Left colon (tissue), 2 donors: ENCODE data around the gene ARRB1. TPM values are rescaled to one million over a fixed set of nuclear protein-coding genes. Genes with fewer than 3 reads are reported as not detected.

Experiments
- ATAC-seq: fragments of 200-7000 bp; cut with Tn5 transposase; one replicate; pipeline ENCODE4 v1.9.1; 2020; ENCODE audit warnings: mild to moderate bottlenecking, moderate library complexity
- DNase-seq, 2 donors: peaks; one replicate each; pipeline ENCODE4 v3.0.0-alpha.2; 2020
- intact Hi-C, 2 donors: fragments of 100-400 bp; cut with DNase I in 1 of 2; cut with micrococcal nuclease in 1 of 2; formaldehyde crosslinking; loops; one replicate each; pipeline versions ENCODE4 v1.11.2 to v1.14.0; 2022; cut with DNase I, micrococcal nuclease
- microRNA-seq, 2 donors: library from miRNA; unstranded; fragments of <30 nt; microRNA quantifications; one replicate each; pipeline versions ENCODE4 v1.1.0 to v1.2.0, GENCODE V29; 2020
- total RNA-seq, 2 donors: library from RNA; stranded (reverse); fragmentation: NEBNext Ultra II Directional; extraction: Animal tissue kit (Norgen Biotek cat#: 25700); gene quantifications; one replicate each; pipeline ENCODE4 v1.2.1, GENCODE V29; 2021
- donor health status: DM: no; HTN: no; CAD: no.
- donor health status: DM: yes; HTN: yes; CAD: no.

The ARRB1 gene
- total RNA-seq, 2 donors from 2014 or later: 80.5 to 95.4 TPM

DNA sequence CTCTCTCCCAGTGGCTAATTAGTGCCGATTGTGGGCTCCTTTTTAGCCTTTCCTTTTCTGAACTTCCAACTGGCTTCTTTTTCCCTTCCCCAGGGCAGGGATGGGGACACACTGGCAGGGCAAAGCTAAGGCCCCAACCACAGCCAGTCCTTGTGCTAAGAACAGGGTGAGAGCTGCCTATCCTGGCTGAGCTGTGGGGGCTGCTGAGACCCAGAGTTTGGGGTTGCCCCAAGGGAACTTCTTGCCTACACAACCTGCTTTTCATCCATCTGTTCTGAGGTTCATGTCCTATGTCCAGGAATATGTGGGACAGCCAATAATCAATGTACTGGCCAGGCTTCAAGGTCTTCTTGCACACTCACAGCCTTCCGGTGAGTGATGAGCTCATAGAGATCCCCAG lies 120.8 kb downstream of the ARRB1 start:
- ATAC-seq (no peak), DNase-seq (no peak)
- intact Hi-C loops: loop anchor here in 1 of 2 donors (10.0 kb wide), 1 partner anchor 216 kb away; no protein-coding TSS in a partner anchor

DNA sequence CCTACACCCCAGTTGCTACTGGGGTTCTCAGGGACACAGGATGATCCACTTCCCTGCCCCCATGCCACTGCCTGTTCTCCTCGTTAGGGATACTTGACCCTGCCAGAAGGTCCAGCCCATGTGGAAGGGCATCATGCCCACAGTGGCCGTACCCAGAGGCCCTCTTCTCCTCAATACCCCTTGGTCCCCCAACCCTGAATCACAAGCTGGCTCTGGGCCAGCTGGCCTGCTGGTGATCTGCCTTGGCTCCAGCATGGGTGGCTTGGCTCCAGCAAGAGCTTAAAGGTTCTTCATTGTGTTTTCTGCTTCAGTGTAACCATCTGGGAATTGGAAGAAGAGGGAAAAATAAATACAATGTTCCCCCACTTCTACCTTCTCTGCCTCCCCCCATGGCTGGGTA lies 122.0 kb downstream of the ARRB1 start:
- intact Hi-C loops: no loop called here

GRCh38 chr11:75225794-75226193 lies 125.7 kb downstream of the ARRB1 start:
- intact Hi-C loops: no loop called here
- DNase-seq (no peak), ATAC-seq (no peak)

More for the DNA sequence above, 122.0 kb downstream of the ARRB1 start:
- ATAC-seq: no peak
- no peak for DNase-seq

DNA sequence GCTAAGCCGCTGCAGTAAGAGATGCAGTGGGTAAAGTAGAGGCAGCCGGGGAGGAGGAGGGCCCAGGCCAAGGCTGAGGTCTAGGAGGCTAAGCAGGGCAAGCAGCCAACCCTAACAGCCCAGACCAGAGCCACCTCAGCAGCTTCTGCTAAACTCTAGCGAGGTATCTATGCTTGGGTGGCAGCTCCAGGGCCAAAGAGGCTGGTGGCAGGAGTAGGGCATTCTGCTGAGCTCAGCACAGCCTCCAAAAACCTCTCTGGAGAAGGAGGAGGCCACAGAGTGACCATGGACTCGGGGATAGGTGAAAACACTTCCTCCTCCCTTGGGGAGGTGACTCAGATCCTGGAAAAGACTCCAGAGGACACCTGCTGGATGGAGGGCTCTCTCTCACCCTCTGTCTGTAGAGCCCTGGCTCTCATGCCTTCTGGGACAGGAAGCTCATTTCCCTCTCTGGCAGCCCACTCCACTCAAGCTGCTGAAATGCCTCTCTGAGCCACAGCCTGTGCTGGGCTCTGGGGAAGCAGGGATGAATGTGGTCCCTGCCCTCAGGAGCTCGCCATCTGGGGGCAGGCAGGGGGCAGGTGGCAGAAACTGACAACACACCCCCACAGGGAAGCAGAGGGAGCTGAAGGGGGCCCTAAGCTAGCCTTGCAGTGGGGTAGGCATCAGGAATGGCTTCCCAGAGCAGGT lies 127.4 kb downstream of the ARRB1 start:
- ATAC-seq: peak; percentile 49
- intact Hi-C loops: no loop called here
- DNase-seq: peak in 1 of 2 donors; percentile 12

- no peak for DNase-seq
- intact Hi-C loops: no loop called here
- ATAC-seq: no peak
These were observed 131.6 kb downstream of the ARRB1 start for GRCh38 chr11:75219869-75220268.

DNA sequence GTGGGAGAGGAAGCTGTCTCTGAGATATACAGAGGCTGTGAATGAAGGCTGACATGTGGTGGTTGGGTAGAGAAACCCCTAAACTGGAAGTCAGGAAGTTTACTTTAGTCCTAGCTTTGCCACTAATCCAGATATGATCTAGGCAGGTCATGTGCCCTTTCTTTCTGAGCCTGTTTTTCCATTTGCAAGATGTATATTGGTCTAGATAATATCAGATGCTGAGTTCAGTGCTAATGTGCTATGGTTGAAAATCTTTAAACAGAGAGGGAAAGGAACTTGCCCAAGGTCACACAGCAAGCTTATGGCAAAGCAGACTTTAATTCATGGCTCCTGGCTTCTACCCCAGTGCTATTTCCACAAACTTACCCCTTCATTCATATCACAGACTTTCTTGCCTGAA lies 136.6 kb downstream of the ARRB1 start:
- intact Hi-C loops: no loop called here
- ATAC-seq (no peak), DNase-seq (no peak)

- DNase-seq: peak; percentile 63 to 91
- peak; percentile 87 for ATAC-seq
- intact Hi-C loops: no loop called here
These were observed 137.0 kb downstream of the ARRB1 start for GRCh38 chr11:75214411-75214821.

Small RNA genes lying within 50 kb of the gene (microRNA-seq; reads per million reads assigned to microRNA genes)
- 29.3 to 59.8 reads per million in 2 donors for gene MIR326

Other genes starting within 250 kb of the ARRB1 start
- gene SLCO2B1, start 200.6 kb downstream of the ARRB1 start, total RNA-seq: 10 to 100 TPM; 65.9 to 71.5 TPM
- gene TPBGL, start 110.9 kb downstream of the ARRB1 start, total RNA-seq: under 1 TPM in 1 of 2 donors, not detected in 1; 0.11 TPM
- gene RPS3, start 47.9 kb upstream of the ARRB1 start, total RNA-seq: 1,000 to 10,000 TPM; 1,894 to 1,934 TPM
- gene KLHL35, start 81.5 kb upstream of the ARRB1 start, total RNA-seq: under 1 TPM in 1 of 2 donors, not detected in 1; 0.37 TPM
- 1 to 10 TPM; 3.3 to 4.0 TPM for gene GDPD5, start 174.3 kb upstream of the ARRB1 start, total RNA-seq
- 10 to 100 TPM; 24.0 to 41.5 TPM for gene SERPINH1, start 210.6 kb upstream of the ARRB1 start, total RNA-seq